Suprapubic skin (tissue), 4 donors: ENCODE results near the gene KIF6.

Experiments used
- CTCF ChIP-seq, 2 donors: fragments of 200-600 bp in 1 of 2; fragments of 450-650 bp in 1 of 2; sonication (generic) in 1 of 2; IDR thresholded peaks; one replicate each; pipeline ENCODE4 v1.5.1; 2016 to 2019; ENCODE audit warnings: antibody characterized with exemption in 2 of 2, mild to moderate bottlenecking in 1 of 2, moderate library complexity in 1 of 2
- EP300 ChIP-seq: sonication (generic); formaldehyde crosslinking; IDR thresholded peaks from one replicate; pipeline ENCODE4 v1.6.1; 2017; ENCODE audit warnings: antibody characterized with exemption
- POLR2AphosphoS5 ChIP-seq, 3 donors: sonication (generic); formaldehyde crosslinking; IDR thresholded peaks; one replicate each; pipeline ENCODE4 v1.6.1; 2017; ENCODE audit warnings: antibody characterized with exemption in 3 of 3

- TF ChIP-seq CTCF (IDR thresholded peaks at IDR 0.05) (no peak), EP300 (no peak), POLR2AphosphoS5 (IDR thresholded peaks at IDR 0.05) (no peak)
Measured at GRCh38 chr6:39496456-39496855, 228.8 kb downstream of the KIF6 start.
